Neural progenitor cell (in vitro differentiated cells): ENCODE data around the gene AGBL4.

Experiments
- CTCF ChIP-seq: fragments of 200-600 bp; sonication (generic); IDR thresholded peaks from 2 replicates; pipeline ENCODE4 v1.5.1; 2017; ENCODE audit warnings: antibody characterized with exemption, mild to moderate bottlenecking
- EZH2 ChIP-seq: fragments of 200-600 bp; sonication (generic); IDR thresholded peaks from 2 replicates; pipeline ENCODE4 v1.6.1; 2017; ENCODE audit warnings: antibody characterized with exemption, mild to moderate bottlenecking, moderate library complexity
- EZH2phosphoT487 ChIP-seq: fragments of 200-600 bp; sonication (generic); IDR thresholded peaks from 2 replicates; pipeline ENCODE4 v1.6.1; 2017; ENCODE audit warnings: antibody characterized with exemption

GRCh38 chr1:48687282-48688045, 1336.3 kb downstream of the AGBL4 start:
- TF ChIP-seq CTCF: no peak
- no peak for TF ChIP-seq EZH2
- no peak for TF ChIP-seq EZH2phosphoT487
